HEK293T (cell line): ENCODE results near the gene ARHGEF16.

Experiments used
- ELF4 ChIP-seq: fragments of 450-650 bp; IDR thresholded peaks from 2 replicates; pipeline ENCODE4 v1.6.1; 2017; ENCODE audit warnings: antibody characterized with exemption
- FOXM1 ChIP-seq: fragments of 450-650 bp; IDR thresholded peaks from 2 replicates; pipeline ENCODE4 v1.6.1; 2017; ENCODE audit warnings: mild to moderate bottlenecking, borderline replicate concordance
- LEF1 ChIP-seq: fragments of 450-650 bp; IDR thresholded peaks from 2 replicates; pipeline ENCODE4 v1.6.1; 2017; ENCODE audit warnings: mild to moderate bottlenecking, borderline replicate concordance
- NFRKB ChIP-seq: fragments of 450-650 bp; IDR thresholded peaks from 2 replicates; pipeline ENCODE4 v1.6.1; 2016; ENCODE audit warnings: mild to moderate bottlenecking, moderate library complexity
- PKNOX1 ChIP-seq: fragments of 450-650 bp; IDR thresholded peaks from 2 replicates; pipeline ENCODE4 v1.6.1; 2016
- SP1 ChIP-seq: fragments of 450-650 bp; IDR thresholded peaks from 2 replicates; pipeline ENCODE4 v1.6.1; 2017

GRCh38 chr1:3453891-3454810 lies at the start of gene ARHGEF16:
- no peak for TF ChIP-seq FOXM1
- no peak for TF ChIP-seq LEF1
- no peak for TF ChIP-seq PKNOX1
- no peak for TF ChIP-seq ELF4
- TF ChIP-seq SP1, result no peak
- TF ChIP-seq NFRKB, result no peak
